Measurements from ENCODE around the gene SLC6A6. TPM values are rescaled to one million over a fixed set of nuclear protein-coding genes. Genes with fewer than 3 reads are reported as not detected.

The SLC6A6 gene
- total RNA-seq, 1 experiment from 2014 or later, result 34.2 TPM

DNA sequence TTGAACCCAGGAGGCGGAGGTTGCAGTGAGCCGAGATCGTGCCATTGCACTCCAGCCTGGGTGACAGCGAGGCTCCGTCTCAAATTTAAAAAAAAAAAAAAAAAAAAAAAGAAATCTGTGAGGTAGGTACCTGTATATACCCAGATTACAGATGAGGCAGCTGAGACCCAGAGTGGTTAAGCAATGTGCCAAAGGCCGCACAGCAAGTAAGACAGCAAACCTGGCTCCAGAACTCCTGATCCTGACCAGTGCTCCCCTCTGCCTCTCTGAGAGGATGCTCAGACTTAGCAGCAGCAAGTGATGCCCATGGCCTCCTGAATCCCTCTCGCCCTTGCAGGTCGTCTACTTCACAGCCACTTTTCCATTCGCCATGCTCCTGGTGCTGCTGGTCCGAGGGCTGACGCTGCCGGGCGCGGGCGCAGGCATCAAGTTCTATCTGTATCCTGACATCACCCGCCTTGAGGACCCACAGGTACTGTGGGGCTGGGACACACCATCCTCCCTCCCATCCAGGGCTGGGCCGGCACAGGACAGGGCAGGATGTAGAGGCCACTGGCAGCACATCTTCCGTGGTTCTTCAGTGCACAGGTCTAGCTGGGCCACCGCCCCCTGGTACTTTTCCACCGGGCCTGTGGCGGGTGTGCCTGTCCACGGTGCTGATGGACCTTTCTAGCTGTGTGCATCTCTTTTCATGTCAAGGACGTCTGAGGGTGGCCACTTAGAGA, 63.9 kb downstream of the SLC6A6 start:
- DNase-seq (ENCODE audit: low spot score), result no peak

DNA sequence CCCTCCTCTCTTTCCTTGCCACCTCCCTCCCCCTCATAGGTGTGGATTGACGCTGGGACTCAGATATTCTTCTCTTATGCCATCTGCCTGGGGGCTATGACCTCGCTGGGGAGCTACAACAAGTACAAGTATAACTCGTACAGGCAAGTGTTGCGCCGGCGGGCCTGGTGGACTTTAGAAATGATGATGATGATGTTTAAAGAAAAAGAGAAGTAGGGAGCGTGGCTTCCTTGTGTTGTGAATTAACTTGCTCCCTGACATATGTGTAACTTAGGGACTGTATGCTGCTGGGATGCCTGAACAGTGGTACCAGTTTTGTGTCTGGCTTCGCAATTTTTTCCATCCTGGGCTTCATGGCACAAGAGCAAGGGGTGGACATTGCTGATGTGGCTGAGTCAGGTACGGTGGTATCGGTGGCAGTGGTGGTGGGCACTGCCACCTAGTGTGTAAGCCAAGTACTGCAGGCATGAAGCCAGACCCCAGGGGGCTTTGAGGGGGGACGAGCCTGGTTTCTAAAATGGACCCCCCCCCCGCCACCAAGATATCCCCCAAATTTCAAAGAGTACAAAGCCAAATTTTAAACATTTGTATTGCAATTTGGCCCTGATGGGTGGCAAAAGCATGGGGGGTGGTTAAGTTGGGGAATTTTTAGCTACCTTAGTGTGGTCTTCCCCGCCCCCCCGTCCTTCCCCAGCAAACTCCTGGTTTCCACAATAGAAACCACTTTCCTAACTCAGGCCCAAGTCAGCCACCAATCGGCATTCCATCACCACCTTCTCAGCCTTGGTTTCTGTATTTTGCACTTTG, 65.6 kb downstream of the SLC6A6 start:
- DNase-seq (ENCODE audit: low spot score), result no peak

GRCh38 chr3:14468621-14468981, 66.2 kb downstream of the SLC6A6 start:
- no peak for DNase-seq (ENCODE audit: low spot score)

DNA sequence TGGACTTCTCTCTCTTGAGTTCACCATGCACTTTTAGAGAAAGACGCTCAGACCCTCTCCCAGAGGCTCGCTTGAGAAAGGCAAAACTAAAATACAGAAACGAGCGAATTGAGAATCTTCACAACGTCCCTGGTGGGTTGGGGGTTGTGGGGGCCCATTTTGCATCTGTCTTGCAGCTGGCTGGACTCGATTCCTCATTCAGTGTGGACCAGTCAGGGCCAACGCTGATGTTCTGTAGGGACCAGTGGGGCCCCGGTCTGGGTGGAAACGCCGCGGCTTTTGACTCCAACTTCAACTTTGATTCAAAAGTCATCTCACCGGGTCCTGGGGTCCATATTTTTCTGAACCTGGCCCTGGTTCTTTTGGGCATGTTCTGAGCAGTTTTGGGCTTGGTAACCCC, 68.1 kb downstream of the SLC6A6 start:
- no peak for DNase-seq (ENCODE audit: low spot score)

GRCh38 chr3:14471016-14471415, 68.6 kb downstream of the SLC6A6 start:
- no peak for DNase-seq (ENCODE audit: low spot score)

GRCh38 chr3:14471690-14472089, 69.3 kb downstream of the SLC6A6 start:
- DNase-seq (ENCODE audit: low spot score), result peak; percentile 33

- peak; percentile 97 for DNase-seq (ENCODE audit: low spot score)
Observed at GRCh38 chr3:14472471-14473351, 70.3 kb downstream of the SLC6A6 start.

- no peak for DNase-seq (ENCODE audit: low spot score)
Observed at GRCh38 chr3:14473411-14473891, 71.0 kb downstream of the SLC6A6 start.

- DNase-seq (ENCODE audit: low spot score), result no peak
Observed at GRCh38 chr3:14474363-14475081, 72.1 kb downstream of the SLC6A6 start.

GRCh38 chr3:14475621-14476020, 73.2 kb downstream of the SLC6A6 start:
- no peak for DNase-seq (ENCODE audit: low spot score)

GRCh38 chr3:14476583-14477265, 74.3 kb downstream of the SLC6A6 start:
- DNase-seq (ENCODE audit: low spot score), result no peak

DNA sequence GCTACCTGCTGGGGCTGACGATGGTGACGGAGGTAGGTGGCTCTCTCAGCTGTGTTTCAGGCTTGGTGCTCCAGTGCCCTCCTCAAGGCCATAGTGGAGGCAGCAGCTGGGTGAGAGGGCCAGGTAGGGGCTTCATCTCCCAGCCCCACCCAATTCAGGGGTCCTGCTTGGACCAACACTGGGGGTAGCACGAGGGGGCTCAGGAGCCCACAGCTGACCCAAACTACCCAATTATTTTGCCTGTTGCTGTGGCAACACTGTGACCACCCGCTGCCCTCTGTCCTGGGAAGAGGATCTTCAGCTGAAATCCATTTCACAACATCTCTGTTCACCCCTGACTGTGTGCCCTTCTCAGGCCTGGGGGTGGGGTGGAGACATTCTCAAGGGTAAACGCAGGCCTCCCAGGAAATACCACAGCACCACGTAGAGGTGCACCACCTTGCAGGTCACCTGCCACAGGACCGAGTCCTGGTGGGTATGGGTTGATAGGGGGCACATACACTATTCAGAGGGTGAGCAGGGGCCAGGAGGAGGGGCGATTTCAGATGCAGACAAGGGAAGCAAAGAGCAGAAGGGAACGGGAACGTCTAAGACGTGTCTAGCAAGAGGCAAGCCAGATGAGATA, 75.0 kb downstream of the SLC6A6 start:
- no peak for DNase-seq (ENCODE audit: low spot score)

DNA sequence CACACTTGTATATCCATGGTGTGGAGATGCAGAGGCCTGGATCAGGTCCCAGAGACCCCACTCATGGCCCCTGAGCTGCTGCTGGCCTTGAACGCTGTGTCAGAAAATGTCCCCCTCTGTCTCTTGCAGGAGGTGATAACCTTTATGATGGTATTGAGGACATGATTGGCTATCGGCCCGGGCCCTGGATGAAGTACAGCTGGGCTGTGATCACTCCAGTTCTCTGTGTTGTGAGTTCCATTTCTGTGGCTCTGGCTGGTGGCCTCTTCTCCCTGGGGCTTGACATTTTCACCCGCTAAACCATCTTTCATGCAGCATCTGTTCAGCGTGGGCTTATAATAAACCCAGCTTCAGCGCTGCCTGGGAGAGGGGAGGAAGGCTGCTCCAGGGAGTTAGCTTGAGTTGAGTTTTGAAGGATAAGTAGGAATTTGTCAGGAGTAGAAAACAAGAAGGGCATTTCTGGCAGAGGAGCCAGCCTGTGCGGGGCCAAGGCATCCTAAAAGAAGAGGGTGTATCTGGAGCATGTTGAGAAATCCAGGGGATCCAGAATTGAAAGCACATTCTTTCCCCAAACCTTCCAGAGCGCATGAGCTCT, 76.6 kb downstream of the SLC6A6 start:
- DNase-seq (ENCODE audit: low spot score), result no peak

- no peak for DNase-seq (ENCODE audit: low spot score)
Observed at GRCh38 chr3:14479591-14479990, 77.2 kb downstream of the SLC6A6 start.

DNA sequence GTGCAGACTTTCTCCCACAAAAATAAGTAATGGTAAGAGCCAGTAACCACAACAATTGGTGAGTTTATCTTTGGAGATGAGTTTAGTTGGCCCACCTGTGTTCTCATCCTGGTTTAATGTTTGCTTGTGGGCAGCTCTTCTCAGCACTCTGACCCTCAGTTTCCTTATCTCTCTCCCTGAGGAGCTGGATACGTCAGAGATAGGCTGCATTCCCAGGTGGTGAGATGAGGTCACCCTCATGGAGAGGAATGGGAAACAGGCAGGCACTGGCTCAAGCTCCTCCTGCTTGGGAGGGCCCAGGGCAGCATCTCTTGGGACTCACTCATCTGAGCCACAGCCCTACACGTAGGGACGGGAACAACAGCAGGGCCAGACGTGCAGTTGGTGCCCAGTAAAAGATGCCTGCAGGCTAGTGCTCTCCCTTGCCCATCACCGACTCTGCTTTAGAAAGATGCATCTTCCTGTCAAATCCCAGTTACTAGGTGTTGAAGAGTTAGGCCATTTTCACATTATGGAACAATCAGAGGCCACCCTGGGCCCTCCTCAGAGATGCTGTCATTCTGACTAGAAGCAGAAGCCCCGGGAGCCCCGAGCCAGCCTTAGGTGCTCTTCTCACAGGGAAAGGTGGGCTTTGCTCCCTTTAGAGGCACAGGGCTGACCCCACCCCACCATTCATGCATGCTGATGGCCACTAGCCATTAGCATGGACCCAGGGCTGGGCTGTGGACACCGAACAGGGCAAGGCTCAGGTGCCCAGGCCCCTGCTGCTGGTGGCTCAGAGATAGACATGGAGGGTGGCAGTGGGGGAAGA, 78.0 kb downstream of the SLC6A6 start:
- DNase-seq (ENCODE audit: low spot score), result peak; percentile 98

DNA sequence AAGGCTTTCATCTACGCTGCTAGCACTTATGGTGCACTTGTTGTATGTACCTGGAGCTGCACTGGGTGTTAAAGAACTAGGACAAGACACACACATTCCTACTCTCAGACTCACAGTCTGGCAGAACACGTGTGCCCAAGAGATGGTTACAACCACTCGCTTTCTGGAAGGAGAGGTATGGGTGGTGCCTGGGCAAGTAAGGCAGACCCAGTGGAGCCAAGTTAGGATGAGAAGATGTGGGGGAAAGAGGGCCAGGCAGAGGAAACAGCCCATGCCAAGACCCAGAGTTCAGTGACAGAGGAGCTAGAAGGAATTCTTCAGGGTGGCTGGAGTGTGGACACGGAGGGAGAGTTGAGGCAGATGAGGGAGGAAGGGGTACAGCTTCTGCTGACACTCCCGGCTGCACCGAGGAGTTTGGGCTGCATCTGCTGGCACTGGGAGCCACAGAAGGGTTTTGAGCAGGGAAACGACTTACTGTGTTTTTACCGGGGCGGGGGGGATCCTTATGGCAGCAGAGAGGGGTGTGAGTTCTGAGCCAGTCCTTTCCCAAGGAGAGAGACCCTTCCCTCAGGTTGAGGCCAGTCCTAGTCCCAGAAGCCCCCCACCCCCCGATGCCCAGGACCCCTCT, 78.7 kb downstream of the SLC6A6 start:
- no peak for DNase-seq (ENCODE audit: low spot score)

GRCh38 chr3:14481646-14482036, 79.2 kb downstream of the SLC6A6 start:
- no peak for DNase-seq (ENCODE audit: low spot score)

DNA sequence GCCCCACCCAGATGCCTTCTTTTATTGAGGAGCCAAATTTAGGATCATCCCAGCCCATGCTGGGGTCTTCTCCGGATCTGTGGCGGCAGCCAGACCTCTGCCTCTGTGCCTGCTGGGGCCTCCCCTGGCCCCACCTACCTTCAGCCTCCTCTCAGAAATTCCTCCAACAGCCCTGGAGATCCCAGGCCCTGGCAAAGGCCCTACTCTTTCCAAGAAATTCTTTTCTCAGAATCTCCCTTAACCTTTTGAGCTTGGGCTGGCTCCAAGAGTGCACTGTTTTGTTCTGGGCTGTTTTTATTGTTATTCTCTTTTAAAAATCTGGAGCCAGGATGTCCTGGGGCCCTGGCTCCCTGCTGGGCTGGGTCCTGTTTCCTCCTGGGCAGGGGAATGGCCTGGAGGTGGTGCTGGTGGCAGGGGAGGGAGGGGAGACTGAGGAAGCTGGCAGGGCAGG, 79.9 kb downstream of the SLC6A6 start:
- no peak for DNase-seq (ENCODE audit: low spot score)

- DNase-seq (ENCODE audit: low spot score), result no peak
Observed at GRCh38 chr3:14483286-14483685, 80.9 kb downstream of the SLC6A6 start.

Data from A172 (cell line).